DOHH2 (cell line): ENCODE measurements around the gene OR11H6.

Experiments
- EZH2phosphoT487 ChIP-seq: fragments of 200-600 bp; sonication (generic); IDR thresholded peaks from 2 replicates; pipeline ENCODE4 v1.6.1; 2017; ENCODE audit warnings: borderline replicate concordance, mild to moderate bottlenecking, antibody characterized with exemption, low read length, moderate library complexity, mixed read lengths
- TF ChIP-seq, protein P1 (sequence below): fragments of 200-600 bp; sonication (generic); IDR thresholded peaks from one replicate; pipeline ENCODE4 v1.5.1; 2014; ENCODE audit warnings: antibody characterized with exemption, mild to moderate bottlenecking, low read depth, low read length; ENCODE audit not compliant: poor library complexity, severe bottlenecking

DNA sequence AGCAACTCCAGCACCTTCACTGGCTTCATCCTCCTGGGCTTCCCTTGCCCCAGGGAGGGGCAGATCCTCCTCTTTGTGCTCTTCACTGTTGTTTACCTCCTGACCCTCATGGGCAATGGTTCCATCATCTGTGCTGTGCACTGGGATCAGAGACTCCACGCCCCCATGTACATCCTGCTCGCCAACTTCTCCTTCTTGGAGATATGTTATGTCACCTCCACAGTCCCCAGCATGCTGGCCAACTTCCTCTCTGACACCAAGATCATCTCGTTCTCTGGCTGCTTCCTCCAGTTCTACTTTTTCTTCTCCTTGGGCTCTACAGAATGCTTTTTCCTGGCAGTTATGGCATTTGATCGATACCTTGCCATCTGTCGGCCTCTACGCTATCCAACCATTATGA, 26.1 kb upstream of the OR11H6 start:
- TF ChIP-seq, protein P1, sequence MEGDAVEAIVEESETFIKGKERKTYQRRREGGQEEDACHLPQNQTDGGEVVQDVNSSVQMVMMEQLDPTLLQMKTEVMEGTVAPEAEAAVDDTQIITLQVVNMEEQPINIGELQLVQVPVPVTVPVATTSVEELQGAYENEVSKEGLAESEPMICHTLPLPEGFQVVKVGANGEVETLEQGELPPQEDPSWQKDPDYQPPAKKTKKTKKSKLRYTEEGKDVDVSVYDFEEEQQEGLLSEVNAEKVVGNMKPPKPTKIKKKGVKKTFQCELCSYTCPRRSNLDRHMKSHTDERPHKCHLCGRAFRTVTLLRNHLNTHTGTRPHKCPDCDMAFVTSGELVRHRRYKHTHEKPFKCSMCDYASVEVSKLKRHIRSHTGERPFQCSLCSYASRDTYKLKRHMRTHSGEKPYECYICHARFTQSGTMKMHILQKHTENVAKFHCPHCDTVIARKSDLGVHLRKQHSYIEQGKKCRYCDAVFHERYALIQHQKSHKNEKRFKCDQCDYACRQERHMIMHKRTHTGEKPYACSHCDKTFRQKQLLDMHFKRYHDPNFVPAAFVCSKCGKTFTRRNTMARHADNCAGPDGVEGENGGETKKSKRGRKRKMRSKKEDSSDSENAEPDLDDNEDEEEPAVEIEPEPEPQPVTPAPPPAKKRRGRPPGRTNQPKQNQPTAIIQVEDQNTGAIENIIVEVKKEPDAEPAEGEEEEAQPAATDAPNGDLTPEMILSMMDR: no peak
- TF ChIP-seq EZH2phosphoT487: no peak
